HG03457 (cell line): ENCODE measurements around the gene SNAPC1.
"Not testable (repeated sequence)": the region's sequence is repeated elsewhere in the genome, so short reads cannot be mapped to it uniquely, and the experiment has no call there.

Experiments used
- ATAC-seq: cut with Tn5 transposase; IDR thresholded peaks from one replicate; pipeline ENCODE4 v1.9.1; 2021; ENCODE audit warnings: moderate number of reproducible peaks; ENCODE audit not compliant: unreplicated experiment

SNAPC1 gene

DNA sequence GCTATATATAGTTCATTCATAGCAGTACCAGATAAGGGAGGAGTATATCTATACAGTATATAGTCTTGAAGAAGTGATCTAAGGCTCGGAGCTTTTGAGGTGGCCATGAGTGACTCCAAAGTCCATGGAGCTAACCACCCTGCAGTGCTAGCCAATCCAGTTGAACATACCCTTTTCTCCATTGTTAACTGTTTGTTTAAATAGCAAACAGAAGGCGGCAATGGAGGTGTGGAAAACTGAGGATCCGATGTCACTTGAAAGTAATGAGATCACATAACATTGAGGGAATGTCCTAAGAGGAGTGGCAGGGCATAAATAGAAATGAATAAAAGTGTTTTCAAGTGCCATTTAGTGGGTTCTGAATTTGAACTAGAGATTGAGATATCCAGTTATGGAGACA is 12.4 kb upstream of the SNAPC1 start:
- ATAC-seq = no peak

DNA sequence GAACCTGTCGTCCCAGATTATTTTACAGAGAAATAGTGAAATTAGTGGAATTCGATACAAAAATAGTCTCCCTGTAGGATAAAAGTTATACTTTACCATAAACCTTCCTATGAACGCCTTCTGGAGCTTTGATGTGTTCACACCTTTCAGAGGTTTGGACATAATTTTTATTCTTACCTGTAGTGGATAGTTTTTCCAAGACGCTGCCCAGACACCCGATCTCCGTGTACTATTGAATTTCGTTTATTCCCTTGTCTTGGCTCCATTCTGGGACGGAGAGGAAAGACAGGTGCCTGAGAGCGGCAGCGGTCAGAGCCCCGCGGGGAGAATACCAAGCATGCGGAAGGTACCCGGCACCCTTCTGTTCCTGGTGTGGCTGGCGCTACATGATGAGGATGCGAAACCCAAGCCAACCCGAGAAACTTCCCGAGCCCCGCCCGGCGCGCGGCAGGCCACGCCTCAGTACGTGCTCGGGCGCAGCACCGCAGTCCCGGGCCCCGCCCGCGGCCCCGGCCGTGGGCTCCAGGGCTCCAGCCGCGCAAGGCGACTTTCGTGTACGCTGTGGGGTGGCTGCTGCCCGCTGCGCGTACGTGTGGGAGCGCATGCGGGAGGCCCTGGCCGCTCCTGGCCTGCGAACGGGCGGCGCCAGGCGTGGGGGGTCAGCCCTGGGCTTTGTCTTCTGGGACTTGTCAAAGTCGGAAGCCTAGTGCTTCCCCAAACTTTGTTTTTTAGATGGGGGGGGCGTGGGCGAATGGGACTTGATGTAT is 11.3 kb upstream of the SNAPC1 start:
- ATAC-seq = peak; percentile 89

DNA sequence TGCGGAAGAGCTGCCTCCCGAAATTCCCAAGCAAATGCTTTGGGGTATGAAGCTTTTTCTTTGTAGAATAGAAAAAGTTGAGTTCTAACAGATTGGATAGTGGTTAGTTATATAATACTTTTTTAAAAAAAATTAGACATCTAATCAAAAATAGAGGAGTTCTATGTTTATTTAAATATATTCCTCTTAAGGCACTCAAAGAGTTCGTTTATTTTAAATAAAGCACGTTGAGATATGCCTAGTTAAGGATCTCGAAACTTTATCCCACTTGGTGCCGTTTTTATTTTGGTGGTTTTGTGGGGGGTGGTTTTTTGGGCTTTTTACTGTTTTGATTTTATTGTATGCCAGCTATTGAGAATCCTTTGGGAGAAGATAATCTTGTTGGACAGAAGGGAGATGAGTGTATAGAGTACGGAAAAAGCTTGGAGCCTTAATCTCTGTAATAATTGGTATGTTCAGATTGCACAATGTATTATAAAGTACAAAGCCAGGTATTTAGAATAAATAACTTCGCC is 10.7 kb upstream of the SNAPC1 start:
- no peak for ATAC-seq

DNA sequence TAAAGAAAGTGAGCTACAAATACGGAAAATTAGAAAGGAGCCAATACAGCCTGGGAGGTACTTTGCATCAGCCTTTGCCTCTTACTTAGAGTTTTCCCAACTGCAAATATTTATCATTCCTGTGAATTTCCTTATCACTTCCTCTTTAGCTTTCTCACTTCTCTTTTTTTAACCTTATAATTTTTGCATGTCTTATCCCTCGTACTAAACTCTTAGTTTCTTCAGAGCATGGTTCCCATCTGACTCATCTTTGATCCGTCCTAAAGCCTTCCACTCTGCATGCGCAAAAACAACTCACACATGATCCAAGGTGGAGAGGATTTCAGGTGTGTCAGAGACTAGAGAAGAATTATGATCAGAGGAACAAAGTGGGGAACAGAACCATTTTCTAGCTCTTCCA is 9.6 kb upstream of the SNAPC1 start:
- ATAC-seq = peak; percentile 30

DNA sequence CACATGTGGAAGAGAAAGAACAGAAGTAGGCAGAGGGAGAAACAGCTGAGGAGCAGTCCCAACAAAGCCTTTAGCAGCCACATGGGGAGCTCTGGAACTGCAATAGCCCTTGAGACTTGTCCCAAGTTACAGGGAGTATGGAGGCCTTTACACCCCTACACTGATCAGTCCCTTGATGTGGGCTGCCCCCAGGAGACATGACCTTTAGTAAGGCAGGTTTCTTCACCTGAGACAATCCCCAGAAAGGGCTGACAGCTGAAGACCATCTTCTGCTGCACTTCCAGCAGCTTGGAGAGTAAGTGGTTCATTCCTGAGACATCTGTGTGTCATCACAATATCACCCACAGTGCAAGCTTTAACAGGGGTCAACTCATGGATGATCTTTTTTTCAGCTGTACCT is 8.6 kb upstream of the SNAPC1 start:
- ATAC-seq = no peak

DNA sequence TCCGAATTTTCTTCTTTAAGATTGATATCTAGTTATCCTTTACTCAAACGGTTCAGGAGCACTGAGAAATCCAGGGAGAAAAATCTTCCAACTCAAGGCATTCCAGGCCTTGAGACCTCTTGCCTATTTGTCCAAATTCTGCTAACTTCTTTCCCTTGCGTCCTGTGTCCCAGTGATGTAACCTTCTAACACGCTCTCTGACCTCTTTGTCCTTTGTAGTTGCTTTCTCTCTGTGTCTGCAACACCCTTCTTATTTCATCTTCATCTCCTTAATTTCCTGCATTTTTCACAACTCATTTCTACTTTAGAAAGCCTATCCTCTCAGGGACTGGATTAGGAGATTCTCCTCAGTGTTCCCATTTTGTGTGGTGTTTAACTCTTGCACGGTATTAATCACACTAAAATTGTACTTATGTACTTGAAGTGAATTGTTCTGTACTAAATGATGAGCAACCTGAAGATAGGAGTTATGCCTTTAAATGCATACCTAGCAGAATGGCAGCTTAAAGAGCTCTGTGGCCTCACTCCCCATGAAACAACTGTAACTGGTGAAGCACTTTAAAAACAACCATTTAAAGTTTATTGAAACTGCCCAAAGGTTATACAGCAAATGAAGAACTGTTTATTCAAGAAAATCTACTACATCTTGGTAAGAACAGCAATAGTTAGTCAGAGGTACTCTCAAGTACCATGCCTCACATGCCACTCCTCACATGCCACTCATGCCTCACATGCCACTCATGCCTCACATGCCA is 7.4 kb upstream of the SNAPC1 start:
- no peak for ATAC-seq

DNA sequence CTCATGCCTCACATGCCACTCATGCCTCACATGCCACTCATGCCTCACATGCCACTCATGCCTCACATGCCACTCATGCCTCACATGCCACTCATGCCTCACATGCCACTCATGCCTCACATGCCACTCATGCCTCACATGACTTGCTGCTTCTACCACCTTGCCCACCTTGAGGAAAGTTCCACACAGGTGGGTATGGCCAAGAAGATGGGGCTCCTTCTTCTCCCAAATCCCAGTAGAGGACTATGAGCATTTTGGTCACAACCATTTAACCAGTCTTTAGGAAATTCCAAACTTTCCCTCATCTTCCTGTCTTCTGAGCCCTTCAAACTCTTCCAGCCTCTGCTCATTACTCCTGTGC is 6.9 kb upstream of the SNAPC1 start:
- not testable (repeated sequence) for ATAC-seq

GRCh38 chr14:61756135-61756534 is 6.1 kb upstream of the SNAPC1 start:
- no peak for ATAC-seq

DNA sequence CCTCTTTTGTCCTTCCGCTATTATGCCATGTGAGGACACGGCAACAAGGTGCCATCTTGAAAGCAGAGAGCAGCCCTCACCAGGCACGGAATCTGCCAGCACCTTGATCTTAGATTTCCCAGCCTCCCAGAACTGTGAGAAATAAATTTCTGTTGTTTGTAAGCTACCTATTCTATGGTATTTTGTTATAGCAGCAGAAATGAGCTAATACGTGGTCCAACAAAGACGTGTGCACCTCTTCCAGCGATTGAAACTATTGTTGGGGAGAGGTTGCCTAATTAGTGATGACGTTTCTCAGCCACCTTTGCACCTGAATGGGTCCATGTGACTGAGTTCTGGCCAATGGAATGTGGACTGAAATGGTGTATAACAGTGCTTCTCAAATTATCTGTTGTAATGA is 2.3 kb upstream of the SNAPC1 start:
- ATAC-seq = no peak

DNA sequence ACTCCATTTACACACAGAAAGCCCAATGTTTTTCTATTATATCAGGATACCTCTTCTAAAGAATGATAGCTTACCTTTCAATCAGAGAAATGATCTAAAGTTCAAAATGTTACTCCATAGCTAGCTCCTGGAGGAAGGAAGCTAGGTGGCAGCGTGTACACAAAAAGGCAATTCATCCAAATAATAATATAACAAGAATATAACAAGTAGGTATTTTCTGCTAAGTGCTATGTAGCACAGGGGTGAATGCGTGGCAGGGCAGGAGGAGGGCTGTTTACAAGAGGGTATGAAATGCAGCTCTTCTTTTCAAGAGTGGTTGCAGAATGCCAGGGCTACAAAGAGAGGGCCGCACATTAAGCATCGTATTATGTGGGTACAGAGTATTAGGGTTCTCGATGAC is 663 bp upstream of the SNAPC1 start:
- ATAC-seq = no peak

DNA sequence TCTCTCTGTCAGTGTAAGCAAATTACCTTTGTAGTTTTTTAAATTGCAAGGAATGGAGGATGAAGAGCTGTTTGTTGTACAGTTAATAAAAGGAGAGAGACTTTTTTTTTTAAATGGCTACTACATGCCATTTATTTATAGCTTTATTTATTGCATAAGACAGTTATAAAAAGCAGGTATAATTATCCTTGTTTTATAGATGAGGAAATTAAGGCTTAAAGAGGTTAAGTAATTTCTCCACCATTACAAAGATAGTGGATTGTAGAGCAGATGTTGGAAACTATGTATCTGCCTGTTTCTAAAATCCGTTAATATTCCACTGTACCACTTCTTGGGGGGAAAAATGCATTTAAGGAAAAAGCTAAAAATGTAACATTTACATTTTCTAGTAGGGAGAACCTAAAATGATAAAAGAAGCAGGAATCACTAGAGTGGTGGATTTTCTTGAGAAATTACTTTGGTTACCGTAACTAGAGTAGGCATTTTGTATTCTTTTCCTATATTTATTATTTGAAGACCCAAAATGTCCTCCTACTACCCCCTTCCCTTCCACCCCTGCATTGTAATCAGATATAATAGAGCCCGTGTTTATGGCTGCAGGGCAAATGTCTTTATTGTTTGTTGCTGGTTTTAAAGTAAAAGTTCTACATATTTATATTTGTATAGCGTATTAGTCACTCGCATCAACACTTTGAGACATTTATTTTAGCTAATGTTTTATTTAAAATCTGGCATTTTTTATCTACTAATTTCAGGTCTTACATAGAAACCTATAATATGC is 2.3 kb downstream of the SNAPC1 start:
- no peak for ATAC-seq

DNA sequence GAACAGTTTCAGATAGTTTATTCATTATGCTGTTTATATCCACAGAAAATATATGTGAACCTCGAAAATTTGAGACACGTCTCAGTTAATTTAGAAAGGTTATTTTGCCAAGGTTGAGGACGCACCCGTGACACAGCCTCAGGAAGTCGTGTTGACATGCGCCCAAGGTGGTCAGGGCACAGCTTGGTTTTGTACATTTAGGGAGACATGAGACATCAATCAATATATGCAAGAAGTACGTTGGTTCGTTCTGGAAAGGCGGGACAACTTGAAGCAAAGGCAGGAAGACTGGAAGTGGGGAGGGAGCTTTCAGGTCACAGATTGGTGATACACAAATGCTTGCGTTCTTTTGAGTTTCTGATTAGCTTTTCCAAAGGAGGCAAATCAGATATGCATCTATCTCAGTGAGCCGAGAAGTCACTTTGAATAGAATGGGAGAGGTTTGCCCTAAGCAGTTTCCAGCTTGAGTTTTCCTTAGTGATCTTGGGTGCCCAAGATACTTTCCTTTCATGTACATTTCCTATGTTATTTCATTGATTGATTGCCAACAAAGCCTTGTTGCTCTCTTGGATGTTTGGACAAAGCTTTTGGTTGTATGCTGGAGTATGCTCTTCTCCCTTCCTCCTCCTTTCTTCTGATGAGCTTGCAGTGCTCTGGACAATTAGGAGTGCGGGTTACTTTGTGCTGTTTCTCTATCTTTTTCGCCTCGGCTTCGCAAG is 3.2 kb downstream of the SNAPC1 start:
- no peak for ATAC-seq

DNA sequence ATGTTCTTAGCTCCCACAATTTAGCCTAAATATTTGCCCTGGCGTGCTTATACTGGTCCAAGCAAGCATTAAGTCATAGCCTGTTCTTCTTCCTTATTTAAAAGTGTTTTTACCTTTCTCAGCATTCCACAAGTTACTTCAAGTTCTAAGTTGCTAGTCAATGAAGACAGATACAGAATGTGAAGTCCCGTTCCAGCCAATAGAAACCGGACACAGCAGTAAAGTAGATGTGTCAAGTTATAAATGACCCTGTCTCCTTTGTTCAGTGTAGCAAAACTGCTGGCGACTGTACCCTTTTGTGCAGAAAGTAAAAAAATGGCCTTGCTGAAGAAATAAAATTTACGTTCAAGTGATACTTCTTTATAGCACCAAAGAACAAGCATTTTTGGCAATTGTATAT is 3.9 kb downstream of the SNAPC1 start:
- no peak for ATAC-seq

- no peak for ATAC-seq
Observed at GRCh38 chr14:61768240-61768639, 6.0 kb downstream of the SNAPC1 start.

- no peak for ATAC-seq
Observed at GRCh38 chr14:61769893-61770292, 7.7 kb downstream of the SNAPC1 start.

GRCh38 chr14:61774861-61775260 is 12.6 kb downstream of the SNAPC1 start:
- no peak for ATAC-seq

- ATAC-seq = no peak
Observed at GRCh38 chr14:61780125-61780524, 17.9 kb downstream of the SNAPC1 start.

- ATAC-seq = no peak
Observed at GRCh38 chr14:61797309-61797708, 35.1 kb downstream of the SNAPC1 start.

DNA sequence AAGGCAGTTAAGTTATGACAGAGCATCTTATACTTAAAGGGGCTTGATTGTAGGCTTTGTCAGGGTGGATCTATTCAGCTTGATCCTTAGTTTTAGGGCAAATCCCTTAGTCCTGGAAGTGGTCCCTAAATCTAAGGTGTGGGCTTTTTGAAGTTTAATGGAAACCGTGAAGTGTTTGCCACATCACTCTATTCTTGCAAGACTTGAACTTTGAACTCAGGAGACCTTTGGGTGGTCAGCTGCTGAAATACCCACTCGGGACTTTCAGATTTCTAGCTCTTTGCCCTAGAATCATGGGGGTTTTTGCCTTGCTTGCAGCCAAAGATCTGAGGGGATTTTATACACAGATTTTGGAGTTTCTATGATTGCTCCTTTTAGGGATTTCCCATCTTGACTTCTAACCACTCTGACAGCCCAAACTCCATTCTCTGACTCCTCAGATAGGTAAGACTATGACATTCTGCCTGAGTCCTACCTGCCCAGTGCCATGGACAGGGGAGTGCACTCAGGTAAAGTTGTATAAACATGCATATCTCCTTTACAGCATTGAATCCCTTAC is 39.9 kb downstream of the SNAPC1 start:
- ATAC-seq = no peak

- no peak for ATAC-seq
Observed at GRCh38 chr14:61803755-61804154, 41.5 kb downstream of the SNAPC1 start.

GRCh38 chr14:61805451-61805850 is 43.2 kb downstream of the SNAPC1 start:
- ATAC-seq = no peak
